HepG2 (cell line): ENCODE results near the gene TKFC. TPM values are rescaled to one million over a fixed set of nuclear protein-coding genes. Genes with fewer than 3 reads are reported as not detected.

Experiments
- EZH2 ChIP-seq: conservative IDR thresholded peaks from 2 replicates; pipeline ENCODE4 v1.6.1; 2012; ENCODE audit warnings: mild to moderate bottlenecking, low read depth, low read length, moderate library complexity
- JARID2 ChIP-seq: sonication (generic); formaldehyde crosslinking; IDR thresholded peaks from 2 replicates; pipeline ENCODE4 v1.8.1; 2023; ENCODE audit warnings: missing genetic modification reagents, inconsistent platforms; ENCODE audit not compliant: insufficient replicate concordance
- NCOA5 ChIP-seq: sonication (generic); formaldehyde crosslinking; IDR thresholded peaks from 2 replicates; pipeline ENCODE4 v1.4.0; 2020; ENCODE audit warnings: missing genetic modification reagents
- NFYC ChIP-seq: IDR thresholded peaks from 2 replicates; pipeline ENCODE4 v1.6.1; 2016; ENCODE audit warnings: missing genetic modification reagents, missing compliant biosample characterization
- NR1H2 ChIP-seq: sonication (generic); formaldehyde crosslinking; IDR thresholded peaks from 2 replicates; pipeline ENCODE4 v1.8.1; 2022; ENCODE audit warnings: low read depth, missing genetic modification reagents, borderline replicate concordance
- PRDM10 ChIP-seq: sonication (generic); formaldehyde crosslinking; IDR thresholded peaks from 2 replicates; pipeline ENCODE4 v1.4.0; 2020; ENCODE audit warnings: low read depth, missing genetic modification reagents
- SKI ChIP-seq: fragments of 450-650 bp; IDR thresholded peaks from one replicate; pipeline ENCODE4 v1.6.1; 2018; ENCODE audit warnings: mild to moderate bottlenecking; ENCODE audit not compliant: partially characterized antibody
- ZBTB1 ChIP-seq: sonication (generic); formaldehyde crosslinking; IDR thresholded peaks from 2 replicates; pipeline ENCODE4 v1.4.0; 2020; ENCODE audit warnings: missing genetic modification reagents, borderline replicate concordance
- ZFP36L2 ChIP-seq: sonication (generic); formaldehyde crosslinking; IDR thresholded peaks from 2 replicates; pipeline ENCODE4 v1.4.0; 2020; ENCODE audit warnings: missing genetic modification reagents
- ZKSCAN5 ChIP-seq: sonication (generic); formaldehyde crosslinking; IDR thresholded peaks from 2 replicates; pipeline ENCODE4 v1.5.1; 2020; ENCODE audit warnings: mild to moderate bottlenecking, missing genetic modification reagents
- ZNF124 ChIP-seq: sonication (generic); formaldehyde crosslinking; IDR thresholded peaks from 2 replicates; pipeline ENCODE4 v1.4.0; 2020; ENCODE audit warnings: missing genetic modification reagents
- ZNF225 ChIP-seq: sonication (generic); formaldehyde crosslinking; IDR thresholded peaks from 2 replicates; pipeline ENCODE4 v1.4.0; 2020; ENCODE audit warnings: mild to moderate bottlenecking, missing genetic modification reagents
- ZNF256 ChIP-seq: sonication (generic); formaldehyde crosslinking; conservative IDR thresholded peaks from 2 replicates; pipeline ENCODE4 v1.4.0; 2020; ENCODE audit warnings: missing genetic modification reagents
- ZNF709 ChIP-seq: sonication (generic); formaldehyde crosslinking; IDR thresholded peaks from 2 replicates; pipeline ENCODE4 v1.5.0; 2020; ENCODE audit warnings: mild to moderate bottlenecking, missing genetic modification reagents
- ZNF780A ChIP-seq: sonication (generic); formaldehyde crosslinking; IDR thresholded peaks from 2 replicates; pipeline ENCODE4 v1.8.0; 2022; ENCODE audit warnings: mild to moderate bottlenecking, missing genetic modification reagents, moderate library complexity
- polyA plus RNA-seq, 8 experiments: library from polyadenylated mRNA; depleted of rRNA in 3 of 8; stranded (reverse) in 7 of 8; unstranded in 1 of 8; fragments of >200 nt; fragmentation: Illumina TruSeq in 4 of 8; extraction: Trizol in 4 of 8; gene quantifications; 2 replicates each; pipeline versions ENCODE4 v1.2.1 to v1.2.3, GENCODE V29; 2011 to 2016; ENCODE audit warnings: low read depth in 4 of 8, missing spikeins in 1 of 8, mixed read lengths in 1 of 8; ENCODE audit not compliant: insufficient read depth in 1 of 8
- total RNA-seq, 5 experiments: library from RNA; depleted of rRNA; stranded (reverse); fragments of >200 nt; fragmentation: Illumina TruSeq; extraction: Trizol; gene quantifications; 2 replicates each; pipeline ENCODE4 v1.2.3, GENCODE V29; 2016; ENCODE audit warnings: low read depth in 1 of 5
- TF ChIP-seq, protein P1 (sequence below): sonication (generic); formaldehyde crosslinking; IDR thresholded peaks from 2 replicates; pipeline ENCODE4 v1.5.0; 2020; ENCODE audit warnings: missing genetic modification reagents, mild to moderate bottlenecking, borderline replicate concordance
- TF ChIP-seq, protein P2 (sequence below): sonication (generic); formaldehyde crosslinking; IDR thresholded peaks from 2 replicates; pipeline ENCODE4 v1.4.0; 2020; ENCODE audit warnings: missing genetic modification reagents
- TF ChIP-seq, protein P3 (sequence below): sonication (generic); formaldehyde crosslinking; IDR thresholded peaks from 2 replicates; pipeline ENCODE4 v1.4.0; 2020; ENCODE audit warnings: mild to moderate bottlenecking, missing genetic modification reagents
- TF ChIP-seq, protein P4 (sequence below): sonication (generic); formaldehyde crosslinking; conservative IDR thresholded peaks from 2 replicates; pipeline ENCODE4 v1.4.0; 2020; ENCODE audit warnings: missing genetic modification reagents

Gene TKFC
- total and polyA plus RNA-seq, 2 of the 13 experiments (the other 11 are each of a cell fraction or from before 2014, with no cell fraction given), result 147 to 197 TPM

DNA sequence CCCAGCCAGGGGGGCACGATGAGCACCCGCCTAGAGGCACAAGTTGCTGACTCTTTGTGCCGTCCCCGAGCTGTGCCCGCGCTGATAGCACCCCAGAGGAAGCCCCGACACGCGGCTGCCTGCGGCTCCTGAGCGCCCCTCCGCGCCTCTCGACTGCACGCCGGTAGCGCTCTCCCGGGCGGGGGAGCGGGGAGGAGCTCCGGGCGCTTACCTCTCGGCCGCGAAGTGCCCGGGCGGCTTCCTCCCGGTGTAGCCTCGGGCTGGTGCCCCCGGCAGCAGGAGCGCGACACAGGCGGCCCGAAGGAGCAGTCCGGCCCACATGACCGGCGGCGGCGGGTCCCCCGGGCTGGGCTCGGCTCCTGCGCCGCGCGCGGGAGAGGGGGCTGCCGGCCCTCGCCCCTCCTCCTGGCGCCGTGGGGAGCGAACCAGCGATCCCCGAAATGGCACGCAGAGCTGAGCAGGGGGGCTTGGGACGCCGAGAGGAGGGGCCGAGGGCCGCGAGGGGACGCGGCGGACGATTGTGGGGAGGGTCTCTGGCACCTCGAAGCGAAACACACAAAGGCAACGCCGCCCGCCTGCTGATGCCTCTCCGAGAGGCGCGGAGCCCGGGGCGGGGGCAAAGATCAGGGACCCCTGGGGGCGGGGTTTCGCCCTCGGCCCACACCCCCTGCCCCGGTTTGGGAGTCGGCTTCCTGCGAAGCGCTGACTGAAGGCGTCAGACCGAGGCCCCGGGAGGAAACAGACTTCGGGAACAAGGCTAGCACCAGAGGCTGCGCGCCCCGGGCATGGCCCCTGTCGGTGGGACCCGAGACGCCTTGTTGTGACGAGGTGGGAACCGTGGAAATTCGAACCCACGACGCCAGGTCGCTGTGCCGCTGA, 38.1 kb upstream of the TKFC start, which contains the start of gene VWCE (continued):
- TF ChIP-seq ZKSCAN5 (CRISPR knock-in tag) (no peak), JARID2 (CRISPR knock-in tag) (no peak), NR1H2 (CRISPR knock-in tag) (no peak), ZNF124 (CRISPR knock-in tag) (no peak; the same call in 1 of the 2 replicates), ZBTB1 (CRISPR knock-in tag) (no peak), ZNF225 (CRISPR knock-in tag) (peak; percentile 13; the same call in 1 of the 2 replicates), ZNF256 (CRISPR knock-in tag) (no peak), ZFP36L2 (CRISPR knock-in tag) (no peak), ZNF780A (CRISPR knock-in tag) (no peak; the same call in 1 of the 2 replicates), ZNF709 (CRISPR knock-in tag) (no peak; the same call in 1 of the 2 replicates), EZH2 (no peak), NFYC (CRISPR knock-in tag) (no peak), SKI (peak; percentile 15), NCOA5 (CRISPR knock-in tag) (no peak), PRDM10 (no peak)
- TF ChIP-seq, protein P1, sequence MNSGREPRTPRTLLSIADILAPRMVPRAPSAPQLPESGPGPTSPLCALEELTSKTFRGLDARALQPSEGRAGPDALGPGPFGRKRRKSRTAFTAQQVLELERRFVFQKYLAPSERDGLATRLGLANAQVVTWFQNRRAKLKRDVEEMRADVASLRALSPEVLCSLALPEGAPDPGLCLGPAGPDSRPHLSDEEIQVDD (CRISPR knock-in tag), result peak; percentile 39; the same call in 1 of the 2 replicates
- TF ChIP-seq, protein P2, sequence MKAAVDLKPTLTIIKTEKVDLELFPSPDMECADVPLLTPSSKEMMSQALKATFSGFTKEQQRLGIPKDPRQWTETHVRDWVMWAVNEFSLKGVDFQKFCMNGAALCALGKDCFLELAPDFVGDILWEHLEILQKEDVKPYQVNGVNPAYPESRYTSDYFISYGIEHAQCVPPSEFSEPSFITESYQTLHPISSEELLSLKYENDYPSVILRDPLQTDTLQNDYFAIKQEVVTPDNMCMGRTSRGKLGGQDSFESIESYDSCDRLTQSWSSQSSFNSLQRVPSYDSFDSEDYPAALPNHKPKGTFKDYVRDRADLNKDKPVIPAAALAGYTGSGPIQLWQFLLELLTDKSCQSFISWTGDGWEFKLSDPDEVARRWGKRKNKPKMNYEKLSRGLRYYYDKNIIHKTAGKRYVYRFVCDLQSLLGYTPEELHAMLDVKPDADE (CRISPR knock-in tag), result peak; percentile 84; the same call in 1 of the 2 replicates
- TF ChIP-seq, protein P3, sequence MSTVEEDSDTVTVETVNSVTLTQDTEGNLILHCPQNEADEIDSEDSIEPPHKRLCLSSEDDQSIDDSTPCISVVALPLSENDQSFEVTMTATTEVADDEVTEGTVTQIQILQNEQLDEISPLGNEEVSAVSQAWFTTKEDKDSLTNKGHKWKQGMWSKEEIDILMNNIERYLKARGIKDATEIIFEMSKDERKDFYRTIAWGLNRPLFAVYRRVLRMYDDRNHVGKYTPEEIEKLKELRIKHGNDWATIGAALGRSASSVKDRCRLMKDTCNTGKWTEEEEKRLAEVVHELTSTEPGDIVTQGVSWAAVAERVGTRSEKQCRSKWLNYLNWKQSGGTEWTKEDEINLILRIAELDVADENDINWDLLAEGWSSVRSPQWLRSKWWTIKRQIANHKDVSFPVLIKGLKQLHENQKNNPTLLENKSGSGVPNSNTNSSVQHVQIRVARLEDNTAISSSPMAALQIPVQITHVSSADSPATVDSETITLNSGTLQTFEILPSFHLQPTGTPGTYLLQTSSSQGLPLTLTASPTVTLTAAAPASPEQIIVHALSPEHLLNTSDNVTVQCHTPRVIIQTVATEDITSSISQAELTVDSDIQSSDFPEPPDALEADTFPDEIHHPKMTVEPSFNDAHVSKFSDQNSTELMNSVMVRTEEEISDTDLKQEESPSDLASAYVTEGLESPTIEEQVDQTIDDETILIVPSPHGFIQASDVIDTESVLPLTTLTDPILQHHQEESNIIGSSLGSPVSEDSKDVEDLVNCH, result no peak
- TF ChIP-seq, protein P4, sequence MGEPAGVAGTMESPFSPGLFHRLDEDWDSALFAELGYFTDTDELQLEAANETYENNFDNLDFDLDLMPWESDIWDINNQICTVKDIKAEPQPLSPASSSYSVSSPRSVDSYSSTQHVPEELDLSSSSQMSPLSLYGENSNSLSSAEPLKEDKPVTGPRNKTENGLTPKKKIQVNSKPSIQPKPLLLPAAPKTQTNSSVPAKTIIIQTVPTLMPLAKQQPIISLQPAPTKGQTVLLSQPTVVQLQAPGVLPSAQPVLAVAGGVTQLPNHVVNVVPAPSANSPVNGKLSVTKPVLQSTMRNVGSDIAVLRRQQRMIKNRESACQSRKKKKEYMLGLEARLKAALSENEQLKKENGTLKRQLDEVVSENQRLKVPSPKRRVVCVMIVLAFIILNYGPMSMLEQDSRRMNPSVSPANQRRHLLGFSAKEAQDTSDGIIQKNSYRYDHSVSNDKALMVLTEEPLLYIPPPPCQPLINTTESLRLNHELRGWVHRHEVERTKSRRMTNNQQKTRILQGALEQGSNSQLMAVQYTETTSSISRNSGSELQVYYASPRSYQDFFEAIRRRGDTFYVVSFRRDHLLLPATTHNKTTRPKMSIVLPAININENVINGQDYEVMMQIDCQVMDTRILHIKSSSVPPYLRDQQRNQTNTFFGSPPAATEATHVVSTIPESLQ (CRISPR knock-in tag), result no peak; the same call in none of the 2 replicates
